Psoas muscle (tissue), 8 donors: ENCODE measurements around the gene TMEM203. TPM values are rescaled to one million over a fixed set of nuclear protein-coding genes. Genes with fewer than 3 reads are reported as not detected.

ENCODE experiments used
- ATAC-seq, 4 donors: fragments of 200-7000 bp; cut with Tn5 transposase; one replicate each; pipeline ENCODE4 v1.9.1; 2020; ENCODE audit warnings: moderate library complexity in 3 of 4, mild to moderate bottlenecking in 2 of 4
- DNase-seq, 2 donors: peaks; one replicate each; pipeline ENCODE4 v3.0.0-alpha.2; 2020
- H3K27ac ChIP-seq: fragments of 200-600 bp; one replicate; pipeline ENCODE4 v1.8.0; 2022
- H3K27me3 ChIP-seq, 3 donors: fragments of 200-600 bp in 1 of 3; one replicate each; pipeline versions ENCODE4 v1.6.1 to v1.8.0; 2013 to 2022; ENCODE audit warnings: low read length in 2 of 3, mild to moderate bottlenecking in 2 of 3, moderate library complexity in 1 of 3; ENCODE audit not compliant: insufficient read depth in 3 of 3
- H3K36me3 ChIP-seq, 2 donors: fragments of 200-600 bp in 1 of 2; one replicate each; pipeline versions ENCODE4 v1.6.1 to v1.8.0; 2013 to 2022; ENCODE audit warnings: low read depth in 1 of 2, mild to moderate bottlenecking in 1 of 2, moderate library complexity in 1 of 2; ENCODE audit not compliant: insufficient read depth in 1 of 2
- H3K4me1 ChIP-seq: fragments of 200-600 bp; one replicate; pipeline ENCODE4 v1.8.0; 2022
- H3K4me3 ChIP-seq: fragments of 200-600 bp; one replicate; pipeline ENCODE4 v1.8.0; 2022; ENCODE audit warnings: mild to moderate bottlenecking
- H3K9me3 ChIP-seq: fragments of 200-600 bp; one replicate; pipeline ENCODE4 v1.8.0; 2022
- WGBS, 3 donors: extraction: QIAGEN DNeasy Blood & Tissue Kit; methylation state at CpG; one replicate each; pipeline versions ENCODE4 v1.1.6 to v1.1.7; 2013; 5-methylcytosine and 5-hydroxymethylcytosine counted together
- intact Hi-C, 2 donors: fragments of 100-400 bp; cut with DNase I; formaldehyde crosslinking; loops; one replicate each; pipeline versions ENCODE4 v1.11.0 to v1.14.2; 2022
- polyA plus RNA-seq, 3 donors: library from polyadenylated mRNA; stranded (reverse); fragments of 200-250 nt; gene quantifications; one replicate each; pipeline ENCODE4 v1.2.3, GENCODE V29; 2013
- total RNA-seq, 4 donors: library from RNA; stranded (reverse); fragmentation: NEBNext Ultra II Directional in 2 of 4; extraction: Animal tissue kit (Norgen Biotek cat#: 25700) in 2 of 4; gene quantifications; one replicate each; pipeline versions ENCODE4 v1.2.1 to v1.2.4, GENCODE V29; 2021 to 2023
- TF ChIP-seq, protein P1 (sequence below): fragments of 200-600 bp; IDR thresholded peaks from one replicate; pipeline ENCODE4 v1.8.0; 2022; ENCODE audit warnings: antibody characterized with exemption
- donor health status: healthy with polysubstance abuse.
- donor health status: DM: no; HTN: no; CAD: no; lungs with moderate emphysema.
- donor health status: Bipolar disorder and iron deficiency.
- donor health status: healthy.
- donor health status: DM: yes; HTN: yes; CAD: no.
- donor health status: DM: no; HTN: no; CAD: no.
- donor health status: DM: no; HTN: no; CAD: no.
- donor health status: DM: yes; HTN: yes; CAD: no.

TMEM203 gene
- total and polyA plus RNA-seq, 7 donors = 30.6 to 71.6 (median 36.9) TPM

DNA sequence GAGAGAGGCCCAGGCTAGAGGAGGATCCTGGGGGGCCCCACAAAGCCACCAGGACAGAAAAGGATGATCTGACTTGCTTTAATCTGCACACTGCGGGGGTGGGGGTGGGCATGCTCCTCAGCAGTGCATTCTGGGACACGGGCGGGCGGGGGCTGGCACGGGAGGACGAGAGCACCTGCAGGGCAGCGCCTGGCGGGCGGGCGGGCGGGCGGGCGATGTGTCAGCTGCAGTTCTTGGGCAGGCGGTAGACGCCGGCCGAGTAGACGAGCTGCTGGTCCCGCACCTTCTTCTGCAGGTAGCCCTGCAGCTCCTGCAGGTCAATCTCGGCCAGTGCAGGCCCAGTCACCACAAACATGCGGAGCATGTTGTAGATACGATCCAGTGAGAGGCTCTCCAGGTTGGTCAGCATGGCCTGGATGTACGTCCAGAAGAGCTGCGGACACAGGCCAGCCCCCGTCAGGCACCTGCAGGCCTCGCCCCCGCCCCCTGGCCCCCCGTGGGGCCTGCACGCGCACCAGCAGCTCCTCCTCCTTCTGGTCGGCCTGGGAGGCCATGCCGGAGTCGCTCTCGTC lies 30.6 kb downstream of the TMEM203 start:
- no peaks in the 10 kb centered on the region for H3K9me3 ChIP-seq
- TF ChIP-seq, protein P1, sequence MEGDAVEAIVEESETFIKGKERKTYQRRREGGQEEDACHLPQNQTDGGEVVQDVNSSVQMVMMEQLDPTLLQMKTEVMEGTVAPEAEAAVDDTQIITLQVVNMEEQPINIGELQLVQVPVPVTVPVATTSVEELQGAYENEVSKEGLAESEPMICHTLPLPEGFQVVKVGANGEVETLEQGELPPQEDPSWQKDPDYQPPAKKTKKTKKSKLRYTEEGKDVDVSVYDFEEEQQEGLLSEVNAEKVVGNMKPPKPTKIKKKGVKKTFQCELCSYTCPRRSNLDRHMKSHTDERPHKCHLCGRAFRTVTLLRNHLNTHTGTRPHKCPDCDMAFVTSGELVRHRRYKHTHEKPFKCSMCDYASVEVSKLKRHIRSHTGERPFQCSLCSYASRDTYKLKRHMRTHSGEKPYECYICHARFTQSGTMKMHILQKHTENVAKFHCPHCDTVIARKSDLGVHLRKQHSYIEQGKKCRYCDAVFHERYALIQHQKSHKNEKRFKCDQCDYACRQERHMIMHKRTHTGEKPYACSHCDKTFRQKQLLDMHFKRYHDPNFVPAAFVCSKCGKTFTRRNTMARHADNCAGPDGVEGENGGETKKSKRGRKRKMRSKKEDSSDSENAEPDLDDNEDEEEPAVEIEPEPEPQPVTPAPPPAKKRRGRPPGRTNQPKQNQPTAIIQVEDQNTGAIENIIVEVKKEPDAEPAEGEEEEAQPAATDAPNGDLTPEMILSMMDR = no peak
- peaks cover 0 to 17% (median 0%) of the 10 kb centered on the region in 3 donors for H3K27me3 ChIP-seq
- no peak for DNase-seq
- peak in 1 of 4 donors; percentile 3 for ATAC-seq
- peaks cover 2% of the 10 kb centered on the region for H3K4me1 ChIP-seq
- intact Hi-C loops = no loop called here
- 30 to 53% (median 40%) methylated on average over 22 to 34 of the region's 34 CpGs for WGBS, 3 donors
- no peak overlapping the region for H3K4me3 ChIP-seq
- peaks cover 0 to 31% of the 10 kb centered on the region in 2 donors for H3K36me3 ChIP-seq
- no peak overlapping the region for H3K27ac ChIP-seq

DNA sequence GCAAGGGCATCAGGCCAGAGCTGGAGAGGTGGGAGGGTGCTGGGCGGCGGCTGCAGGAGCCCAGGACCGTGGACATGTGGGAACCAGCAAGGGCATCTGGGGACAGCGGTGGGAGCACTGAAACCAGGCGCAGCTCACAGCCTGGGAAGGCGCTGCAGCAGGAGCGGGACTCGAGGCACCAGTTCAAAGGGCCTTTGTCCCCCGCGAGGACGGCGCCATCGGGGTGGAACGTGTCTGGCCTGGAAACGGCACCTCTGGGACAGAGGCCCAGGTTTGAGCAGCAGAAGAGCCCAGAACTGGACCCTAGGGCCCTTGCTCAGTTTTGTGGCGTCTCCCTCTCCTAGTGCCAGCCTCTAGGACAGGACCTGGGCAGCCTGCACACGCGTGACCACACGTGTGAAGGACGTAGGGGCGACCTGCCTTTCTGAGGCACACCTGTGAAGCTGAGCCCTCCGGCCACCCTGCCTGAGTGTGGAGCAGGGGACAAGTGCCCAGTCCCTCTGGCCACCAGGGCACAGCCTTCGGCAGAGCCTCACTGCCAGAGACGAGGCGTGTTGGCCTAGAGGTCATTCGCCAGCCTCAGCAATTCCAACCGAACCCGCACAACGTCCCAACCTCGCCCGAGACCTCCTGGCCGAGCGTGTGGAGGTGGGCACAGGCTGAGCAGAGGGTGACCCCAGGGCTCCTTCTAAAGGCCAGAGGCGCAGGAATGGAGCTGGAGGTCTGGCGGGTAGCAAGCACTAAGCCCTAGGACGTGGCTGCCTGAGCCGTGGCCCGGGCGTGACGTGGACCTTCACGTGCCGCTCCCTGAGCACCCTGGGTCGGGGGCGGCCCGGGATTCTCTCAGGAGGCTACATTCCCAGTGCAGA lies 31.4 kb downstream of the TMEM203 start:
- H3K4me1 ChIP-seq = peaks cover 10% of the 10 kb centered on the region
- H3K4me3 ChIP-seq = no peak overlapping the region
- no peak overlapping the region for H3K27ac ChIP-seq
- intact Hi-C loops = no loop called here
- DNase-seq (no peak), ATAC-seq (peak in 1 of 4 donors; percentile 7)
- no peaks in the 10 kb centered on the region for H3K9me3 ChIP-seq
- H3K27me3 ChIP-seq = peaks cover 0 to 24% (median 0%) of the 10 kb centered on the region in 3 donors
- H3K36me3 ChIP-seq = peaks cover 0 to 23% of the 10 kb centered on the region in 2 donors
- TF ChIP-seq, protein P1 = no peak
- 73 to 79% (median 76%) methylated on average over 43 to 45 of the region's 45 CpGs for WGBS, 3 donors

DNA sequence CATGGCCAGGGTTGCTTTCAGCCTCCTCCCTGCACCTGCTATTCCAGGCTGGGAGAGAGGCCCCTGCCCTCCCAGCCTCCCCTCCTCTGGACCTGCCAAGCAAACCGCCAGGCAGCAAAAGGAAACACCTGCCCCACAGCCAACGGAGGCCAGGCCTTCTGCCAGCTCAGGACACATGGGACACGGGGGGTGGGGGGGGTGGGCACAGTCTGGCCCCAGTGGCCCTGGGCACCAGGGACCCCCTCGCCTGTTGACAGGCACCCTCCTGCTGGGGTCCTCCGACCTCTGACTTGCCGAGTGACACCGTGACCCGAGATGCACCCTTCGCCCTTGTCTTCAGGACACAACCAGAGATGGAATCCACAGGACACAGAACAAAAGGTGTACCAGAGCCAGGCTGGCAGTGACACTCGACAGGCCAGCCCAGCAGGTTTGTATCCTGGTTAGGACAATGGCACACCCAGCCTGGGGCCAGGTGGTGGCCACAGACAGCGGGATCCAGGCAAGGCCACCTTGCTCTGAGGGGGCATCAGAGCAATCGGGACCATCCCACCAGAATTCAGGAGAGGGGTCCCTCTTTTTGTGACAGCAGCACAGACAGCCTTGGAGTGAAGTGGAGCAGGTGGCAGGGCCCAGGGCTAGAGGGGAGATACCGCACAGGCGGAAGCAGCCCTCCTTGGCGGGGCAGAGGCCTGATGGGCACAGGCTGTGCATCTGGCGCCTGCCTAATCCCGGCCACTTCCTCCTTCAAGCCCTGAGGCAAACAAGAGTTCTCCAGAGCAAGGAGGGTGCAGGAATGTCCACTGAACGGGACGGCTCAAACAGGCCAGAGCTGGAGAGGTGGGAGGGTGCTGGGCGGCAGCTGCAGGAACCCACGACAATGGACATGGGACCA lies 32.3 kb downstream of the TMEM203 start:
- Histone ChIP-seq H3K27ac (no peak overlapping the region), H3K4me1 (peaks cover 17% of the 10 kb centered on the region), H3K27me3 (peaks cover 0 to 33% (median 8%) of the 10 kb centered on the region in 3 donors), H3K9me3 (no peaks in the 10 kb centered on the region), H3K4me3 (no peak overlapping the region), H3K36me3 (peaks cover 0 to 14% of the 10 kb centered on the region in 2 donors)
- DNase-seq (no peak), ATAC-seq (no peak)
- 45 to 54% (median 52%) methylated on average over 19 to 21 of the region's 21 CpGs for WGBS, 3 donors
- TF ChIP-seq, protein P1 = no peak
- intact Hi-C loops = no loop called here

DNA sequence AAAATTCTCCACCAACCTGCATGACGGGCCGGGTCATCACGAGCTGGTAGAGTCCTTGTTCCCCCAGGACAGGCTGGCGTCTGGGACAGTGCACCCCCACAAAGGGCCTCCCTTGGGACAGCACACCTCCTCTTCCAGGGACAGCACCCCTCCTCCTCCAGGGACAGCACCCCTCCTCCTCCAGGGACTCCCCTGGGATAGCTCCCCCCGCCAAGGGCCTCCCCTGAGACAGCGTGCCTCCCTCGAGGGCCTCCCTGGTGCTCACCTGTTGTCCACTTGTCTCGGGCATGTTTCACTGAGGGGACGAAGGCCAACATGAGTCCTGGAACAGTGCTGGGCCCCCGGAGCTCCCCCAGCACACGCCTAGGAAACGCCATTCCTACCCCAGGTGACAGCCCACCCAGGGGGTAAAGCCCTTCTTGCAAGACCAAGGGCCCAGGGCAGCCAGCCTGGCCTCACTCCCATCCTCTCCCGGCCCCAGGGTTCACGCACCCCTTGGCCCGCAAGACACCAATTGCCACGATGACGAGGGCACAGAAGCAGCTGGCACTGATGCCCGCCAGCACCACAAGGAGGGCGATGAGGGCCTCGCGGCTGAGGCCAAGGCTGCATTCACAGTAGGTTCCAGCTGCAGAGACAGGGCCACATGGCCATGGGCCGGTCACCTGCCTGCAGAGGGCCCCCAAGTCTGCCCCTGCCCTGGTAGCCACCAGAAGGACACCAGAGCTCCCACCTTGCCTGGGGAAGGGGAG lies 34.1 kb downstream of the TMEM203 start:
- peaks cover 0 to 51% (median 21%) of the 10 kb centered on the region in 3 donors for H3K27me3 ChIP-seq

More for the DNA sequence above, 34.1 kb downstream of the TMEM203 start:
- no peak overlapping the region for H3K4me3 ChIP-seq
- TF ChIP-seq, protein P1 = no peak
- intact Hi-C loops = no loop called here
- WGBS, 3 donors = 52 to 60% (median 54%) methylated on average over 22 of the region's 22 CpGs
- no peaks in the 10 kb centered on the region for H3K9me3 ChIP-seq
- ATAC-seq (no peak), DNase-seq (no peak)
- H3K27ac ChIP-seq = no peak overlapping the region
- H3K36me3 ChIP-seq = no peaks in the 10 kb centered on the region
- peaks cover 23% of the 10 kb centered on the region for H3K4me1 ChIP-seq
